ENCODE data around the gene TUBB1.

Gene TUBB1

DNA sequence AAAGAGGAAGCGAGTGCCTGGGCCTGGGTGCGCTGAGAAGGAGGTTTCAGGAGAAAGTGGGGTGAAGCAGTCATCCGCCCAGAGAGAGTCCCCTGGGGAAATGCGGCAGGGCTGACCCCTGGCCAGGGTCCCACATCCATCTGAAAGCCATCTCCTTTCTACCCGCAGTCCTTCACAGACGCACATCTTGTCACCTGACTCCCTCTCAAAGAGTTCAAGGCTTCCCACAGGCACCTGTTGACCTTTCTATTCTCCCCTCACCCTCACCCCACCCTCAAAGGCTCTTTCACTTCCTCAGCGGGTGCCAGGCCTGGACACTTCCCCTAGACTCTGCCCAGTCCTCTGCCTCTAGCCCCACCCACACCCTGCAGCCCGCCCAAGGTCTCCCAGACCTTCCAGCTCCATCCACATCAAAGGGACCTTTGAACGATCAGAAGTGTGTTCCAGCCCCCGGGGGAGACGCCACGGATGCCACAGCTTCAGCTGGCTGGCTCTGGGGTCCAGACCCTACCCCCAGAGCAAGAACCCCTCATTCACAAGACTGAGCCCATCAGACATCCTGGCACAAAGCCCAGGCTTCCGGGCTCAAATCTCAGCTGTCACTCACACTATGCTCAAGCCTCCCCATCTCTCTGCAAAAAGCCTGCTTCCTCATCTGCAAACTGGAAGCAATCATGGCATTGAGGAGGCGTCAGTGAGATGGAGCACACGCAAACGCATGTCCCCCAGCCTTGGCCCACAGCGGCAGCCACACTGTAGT, 14.3 kb upstream of the TUBB1 start:
- WGBS (ENCODE audit: extremely low coverage, insufficient coverage, low lambda C conversion rate) = no CpG with 5 or more reads among the region's 17 CpGs
- Histone ChIP-seq H3K18ac (ENCODE audit: low read length) (no peak overlapping the region), H3K4me3 (ENCODE audit: low read length) (no peak overlapping the region), H3K79me1 (ENCODE audit: low read length) (peaks cover 5% of the 10 kb centered on the region), H3K9ac (ENCODE audit: low read length) (no peak overlapping the region), H2BK5ac (ENCODE audit: low read length) (no peak overlapping the region), H3K23ac (ENCODE audit: low read length) (no peak overlapping the region), H2AK5ac (ENCODE audit: low read length) (no peak overlapping the region), H3K56ac (ENCODE audit: low read length) (no peak overlapping the region), H3K27ac (ENCODE audit: low read depth, low read length) (no peak overlapping the region), H3K36me3 (ENCODE audit: control insufficient read depth, insufficient read depth, low read length) (no peaks in the 10 kb centered on the region), H4K5ac (ENCODE audit: low read length) (no peak overlapping the region), H3K27me3 (ENCODE audit: insufficient read depth, low read length, poor library complexity) (no peaks in the 10 kb centered on the region), H2BK120ac (ENCODE audit: low read depth, low read length) (no peak overlapping the region), H3K79me2 (ENCODE audit: control insufficient read depth, insufficient read depth, low read length) (no peaks in the 10 kb centered on the region), H3K4ac (ENCODE audit: low read depth, low read length) (no peak overlapping the region), H4K8ac (ENCODE audit: low read depth, low read length) (no peak overlapping the region), H2BK15ac (replicated peaks; ENCODE audit: low read depth) (no peak overlapping the region), H3K4me2 (ENCODE audit: low read length) (no peak overlapping the region), H3K4me1 (ENCODE audit: control insufficient read depth, low read depth, low read length) (no peaks in the 10 kb centered on the region)
- no peak for DNase-seq

DNA sequence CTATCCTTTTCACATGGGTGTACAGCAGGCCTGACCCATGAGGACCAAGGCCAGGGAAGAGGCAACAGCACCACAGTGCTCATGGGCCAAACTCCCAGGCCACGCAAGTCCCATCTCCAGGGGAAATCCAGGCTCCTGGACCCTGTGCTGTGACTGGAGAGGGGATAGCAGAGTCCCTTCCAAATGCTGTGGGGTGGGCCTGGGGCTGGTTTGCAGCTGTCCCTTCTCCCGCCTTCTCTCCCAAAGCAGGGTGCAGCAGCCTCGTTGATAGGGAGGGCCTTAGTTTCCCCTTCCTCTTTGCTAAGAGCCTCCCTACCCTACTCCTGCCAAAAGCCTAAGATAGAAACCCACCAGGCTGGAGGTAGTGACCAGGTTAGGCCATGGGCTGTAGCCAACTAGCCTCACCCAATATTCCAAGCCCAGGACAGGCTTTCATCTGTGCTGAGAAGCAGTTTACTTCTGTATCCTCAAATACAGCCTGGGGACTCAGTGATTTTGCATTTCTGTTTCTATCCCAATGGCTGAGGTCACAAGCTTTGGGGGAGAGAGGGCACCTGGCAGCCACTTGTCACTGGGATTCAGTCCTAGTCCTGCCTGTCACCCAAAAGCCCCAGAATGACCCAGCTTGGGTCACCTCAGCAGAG, 13.6 kb upstream of the TUBB1 start:
- Histone ChIP-seq H3K18ac (ENCODE audit: low read length) (no peak overlapping the region), H2BK5ac (ENCODE audit: low read length) (no peak overlapping the region), H2AK5ac (ENCODE audit: low read length) (no peak overlapping the region), H4K8ac (ENCODE audit: low read depth, low read length) (no peak overlapping the region), H3K4ac (ENCODE audit: low read depth, low read length) (no peak overlapping the region), H3K4me3 (ENCODE audit: low read length) (no peak overlapping the region), H3K4me1 (ENCODE audit: control insufficient read depth, low read depth, low read length) (no peaks in the 10 kb centered on the region), H3K36me3 (ENCODE audit: control insufficient read depth, insufficient read depth, low read length) (no peaks in the 10 kb centered on the region), H3K79me1 (ENCODE audit: low read length) (peaks cover 5% of the 10 kb centered on the region), H3K9ac (ENCODE audit: low read length) (no peak overlapping the region), H2BK15ac (replicated peaks; ENCODE audit: low read depth) (no peak overlapping the region), H2BK120ac (ENCODE audit: low read depth, low read length) (no peak overlapping the region), H3K27me3 (ENCODE audit: insufficient read depth, low read length, poor library complexity) (no peaks in the 10 kb centered on the region), H3K56ac (ENCODE audit: low read length) (peak overlapping the region; percentile 43), H3K4me2 (ENCODE audit: low read length) (no peak overlapping the region), H3K23ac (ENCODE audit: low read length) (no peak overlapping the region), H3K27ac (ENCODE audit: low read depth, low read length) (no peak overlapping the region), H4K5ac (ENCODE audit: low read length) (no peak overlapping the region), H3K79me2 (ENCODE audit: control insufficient read depth, insufficient read depth, low read length) (no peaks in the 10 kb centered on the region)
- DNase-seq = no peak
- WGBS (ENCODE audit: extremely low coverage, insufficient coverage, low lambda C conversion rate) = no CpG with 5 or more reads among the region's 3 CpGs

DNA sequence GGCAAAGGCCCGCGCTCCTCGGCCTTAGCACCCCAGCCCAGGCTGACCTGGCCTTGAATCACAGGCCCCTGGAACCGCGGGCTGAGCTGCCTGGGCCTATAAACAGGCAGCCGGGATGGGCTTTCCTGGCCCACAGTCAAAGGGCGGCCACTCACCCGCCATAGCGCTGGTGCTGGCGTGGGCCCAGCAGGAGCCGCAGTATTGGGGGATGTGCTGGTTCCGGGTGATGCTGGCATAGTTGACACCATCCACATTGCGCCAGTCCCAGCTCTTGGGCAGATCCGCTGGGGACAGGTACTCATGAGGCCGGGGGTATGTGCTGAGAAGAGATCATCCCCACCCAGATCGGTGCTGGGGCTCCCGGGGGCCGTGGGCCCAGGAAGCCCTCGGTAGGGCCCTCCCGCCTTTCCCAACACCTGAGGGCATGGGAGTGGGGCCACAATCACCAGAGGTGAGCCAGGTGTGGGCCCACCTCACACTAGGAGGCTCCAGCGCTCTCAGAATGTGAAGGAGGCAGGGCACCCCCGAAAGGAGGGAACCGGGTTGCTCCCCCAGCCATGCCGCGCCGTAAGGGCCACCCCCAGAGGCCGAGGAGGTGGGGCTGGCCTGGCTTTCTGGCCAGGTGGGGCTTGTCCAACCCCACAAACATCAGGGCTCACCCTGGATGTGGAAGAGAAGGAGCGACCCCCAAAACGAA, 12.9 kb upstream of the TUBB1 start:
- DNase-seq = no peak
- H3K79me2 ChIP-seq (ENCODE audit: control insufficient read depth, insufficient read depth, low read length) = no peaks in the 10 kb centered on the region
- peak overlapping the region; percentile 61 for H3K4me2 ChIP-seq (ENCODE audit: low read length)
- H2BK15ac ChIP-seq (replicated peaks; ENCODE audit: low read depth) = no peak overlapping the region
- H3K27ac ChIP-seq (ENCODE audit: low read depth, low read length) = no peak overlapping the region
- H3K9ac ChIP-seq (ENCODE audit: low read length) = peak overlapping the region; percentile 84
- H3K27me3 ChIP-seq (ENCODE audit: insufficient read depth, low read length, poor library complexity) = no peaks in the 10 kb centered on the region
- peaks cover 3% of the 10 kb centered on the region for H3K4me1 ChIP-seq (ENCODE audit: control insufficient read depth, low read depth, low read length)
- no peak overlapping the region for H2BK5ac ChIP-seq (ENCODE audit: low read length)
- H4K8ac ChIP-seq (ENCODE audit: low read depth, low read length) = peak overlapping the region; percentile 43
- no CpG with 5 or more reads among the region's 29 CpGs for WGBS (ENCODE audit: extremely low coverage, insufficient coverage, low lambda C conversion rate)
- peak overlapping the region; percentile 28 for H3K4ac ChIP-seq (ENCODE audit: low read depth, low read length)
- peak overlapping the region; percentile 66 for H3K23ac ChIP-seq (ENCODE audit: low read length)
- peak overlapping the region; percentile 42 for H3K4me3 ChIP-seq (ENCODE audit: low read length)
- H3K18ac ChIP-seq (ENCODE audit: low read length) = peak overlapping the region; percentile 63
- H2AK5ac ChIP-seq (ENCODE audit: low read length) = no peak overlapping the region
- no peaks in the 10 kb centered on the region for H3K36me3 ChIP-seq (ENCODE audit: control insufficient read depth, insufficient read depth, low read length)
- no peak overlapping the region for H2BK120ac ChIP-seq (ENCODE audit: low read depth, low read length)
- H3K79me1 ChIP-seq (ENCODE audit: low read length) = peaks cover 5% of the 10 kb centered on the region
- no peak overlapping the region for H4K5ac ChIP-seq (ENCODE audit: low read length)
- H3K56ac ChIP-seq (ENCODE audit: low read length) = peak overlapping the region; percentile 92

DNA sequence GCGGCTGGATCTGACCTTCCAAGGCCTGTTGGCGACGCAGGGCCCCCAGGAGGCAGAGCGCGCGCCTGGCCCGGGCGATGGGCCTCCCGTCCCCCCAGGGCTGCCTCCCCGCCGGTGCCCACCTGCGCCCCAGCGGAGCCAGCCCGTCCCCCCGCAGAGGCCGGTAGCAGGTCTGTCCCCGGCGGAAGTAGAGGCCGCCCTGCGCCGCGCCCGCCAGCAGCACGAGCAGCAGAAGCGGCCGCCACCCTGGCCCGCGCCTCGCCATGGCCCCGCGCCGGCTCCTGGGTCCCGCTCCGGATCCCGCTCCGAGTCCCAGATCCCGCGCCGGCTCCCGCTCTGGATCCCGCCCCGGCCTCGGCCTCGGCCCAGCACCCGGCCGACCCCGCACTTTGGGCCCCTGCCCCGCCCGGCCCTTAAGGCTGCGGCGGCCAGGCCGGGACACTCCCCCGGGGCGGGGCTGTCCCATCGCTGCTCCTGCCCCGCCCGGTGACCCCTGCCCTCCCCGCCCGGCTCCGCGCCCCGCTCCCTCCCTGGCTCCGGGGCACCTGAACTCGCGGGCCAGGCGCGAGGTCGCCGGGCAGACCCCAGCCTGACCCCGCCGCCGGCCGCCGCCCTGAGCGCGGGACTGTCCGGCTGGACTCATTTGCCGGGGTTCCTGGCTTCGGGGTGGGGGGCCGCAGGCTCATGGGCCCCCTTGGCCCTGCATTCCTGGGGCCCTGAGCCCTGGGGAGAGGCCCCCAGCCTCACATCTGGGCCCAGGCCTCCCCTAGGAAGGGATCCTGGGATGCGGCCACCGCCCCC, 12.2 kb upstream of the TUBB1 start, which contains the start of gene CTSZ:
TSS of gene CTSZ (minus strand) at position 391 of the 801 bp plus-strand sequence. CDS start at position 265, 126 bp downstream.
- peak within 1 kb of the TSS; percentile 63 for H3K18ac ChIP-seq (ENCODE audit: low read length)
- no CpG with 5 or more reads among the region's 82 CpGs for WGBS (ENCODE audit: extremely low coverage, insufficient coverage, low lambda C conversion rate)
- H4K5ac ChIP-seq (ENCODE audit: low read length) = no peak within 1 kb of the TSS
- H3K9ac ChIP-seq (ENCODE audit: low read length) = peak within 1 kb of the TSS; percentile 84
- H2AK5ac ChIP-seq (ENCODE audit: low read length) = no peak within 1 kb of the TSS
- H3K27ac ChIP-seq (ENCODE audit: low read depth, low read length) = no peak within 1 kb of the TSS
- peak within 1 kb of the TSS; percentile 42 for H3K4me3 ChIP-seq (ENCODE audit: low read length)
- H3K27me3 ChIP-seq (ENCODE audit: insufficient read depth, low read length, poor library complexity) = no peaks in the 10 kb centered on the region
- peak within 1 kb of the TSS; percentile 43 for H4K8ac ChIP-seq (ENCODE audit: low read depth, low read length)
- H3K36me3 ChIP-seq (ENCODE audit: control insufficient read depth, insufficient read depth, low read length) = no peaks in the 10 kb centered on the region
- no peak within 1 kb of the TSS for H2BK120ac ChIP-seq (ENCODE audit: low read depth, low read length)
- peak within 1 kb of the TSS; percentile 92 for H3K56ac ChIP-seq (ENCODE audit: low read length)
- H3K4me2 ChIP-seq (ENCODE audit: low read length) = peak within 1 kb of the TSS; percentile 61
- peak within 1 kb of the TSS; percentile 66 for H3K23ac ChIP-seq (ENCODE audit: low read length)
- H3K79me1 ChIP-seq (ENCODE audit: low read length) = peaks cover 5% of the 10 kb centered on the region
- no peaks in the 10 kb centered on the region for H3K79me2 ChIP-seq (ENCODE audit: control insufficient read depth, insufficient read depth, low read length)
- peak; percentile 68 for DNase-seq
- H3K4ac ChIP-seq (ENCODE audit: low read depth, low read length) = peak within 1 kb of the TSS; percentile 39
- H3K4me1 ChIP-seq (ENCODE audit: control insufficient read depth, low read depth, low read length) = peaks cover 3% of the 10 kb centered on the region
- H2BK5ac ChIP-seq (ENCODE audit: low read length) = no peak within 1 kb of the TSS
- no peak within 1 kb of the TSS for H2BK15ac ChIP-seq (replicated peaks; ENCODE audit: low read depth)

DNA sequence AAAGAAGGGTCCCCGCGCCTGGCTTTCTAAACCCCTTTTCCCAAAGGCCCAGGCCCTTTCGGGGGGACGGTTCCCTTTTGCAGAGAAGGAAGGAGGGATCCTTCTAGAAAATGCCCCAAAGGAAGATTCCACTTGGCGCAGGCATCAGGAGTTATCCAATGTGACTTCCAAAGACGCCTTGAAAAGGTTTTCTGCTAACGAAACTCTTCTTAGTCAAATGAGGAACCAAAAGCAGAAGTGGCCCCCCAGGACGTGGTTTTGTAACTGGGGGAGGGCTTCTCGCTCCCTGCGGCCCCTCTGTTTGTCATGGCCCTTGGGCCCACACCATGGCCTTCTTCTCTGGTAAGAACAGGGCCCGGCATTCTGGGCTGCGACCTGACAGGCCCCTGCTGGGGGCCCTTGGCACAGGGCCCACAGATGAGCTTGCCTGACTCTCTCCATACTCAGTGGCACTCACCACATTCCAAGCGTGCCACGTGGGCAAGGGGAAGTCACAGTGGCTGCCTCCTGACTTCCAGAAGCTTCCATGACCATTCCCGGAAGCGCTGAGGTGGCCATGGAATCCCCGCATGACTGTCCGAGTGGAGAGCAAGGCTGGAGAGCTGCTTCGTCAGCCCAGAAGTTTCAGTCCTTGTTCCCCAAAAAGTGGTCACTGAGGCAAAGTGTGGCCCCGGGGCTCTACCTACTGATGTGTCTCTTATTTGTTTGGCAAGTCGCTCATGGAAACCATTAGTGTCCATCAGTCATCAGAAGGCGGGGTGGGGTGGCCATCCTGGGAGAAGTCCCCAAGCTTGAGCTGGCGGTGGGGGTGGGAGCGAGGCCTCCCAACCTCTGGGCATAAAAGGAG, 11.3 kb upstream of the TUBB1 start:
- Histone ChIP-seq H2BK15ac (replicated peaks; ENCODE audit: low read depth) (no peak overlapping the region), H3K56ac (ENCODE audit: low read length) (peak overlapping the region; percentile 80), H3K9ac (ENCODE audit: low read length) (peak overlapping the region; percentile 64), H3K23ac (ENCODE audit: low read length) (no peak overlapping the region), H4K8ac (ENCODE audit: low read depth, low read length) (no peak overlapping the region), H3K4me1 (ENCODE audit: control insufficient read depth, low read depth, low read length) (peaks cover 3% of the 10 kb centered on the region), H3K18ac (ENCODE audit: low read length) (peak overlapping the region; percentile 54), H4K5ac (ENCODE audit: low read length) (no peak overlapping the region), H3K4me3 (ENCODE audit: low read length) (no peak overlapping the region), H3K4me2 (ENCODE audit: low read length) (peak overlapping the region; percentile 29), H3K27ac (ENCODE audit: low read depth, low read length) (no peak overlapping the region), H2AK5ac (ENCODE audit: low read length) (no peak overlapping the region), H2BK5ac (ENCODE audit: low read length) (no peak overlapping the region), H2BK120ac (ENCODE audit: low read depth, low read length) (no peak overlapping the region), H3K36me3 (ENCODE audit: control insufficient read depth, insufficient read depth, low read length) (no peaks in the 10 kb centered on the region), H3K79me1 (ENCODE audit: low read length) (peaks cover 5% of the 10 kb centered on the region), H3K4ac (ENCODE audit: low read depth, low read length) (peak overlapping the region; percentile 39), H3K79me2 (ENCODE audit: control insufficient read depth, insufficient read depth, low read length) (no peaks in the 10 kb centered on the region), H3K27me3 (ENCODE audit: insufficient read depth, low read length, poor library complexity) (no peaks in the 10 kb centered on the region)
- WGBS (ENCODE audit: extremely low coverage, insufficient coverage, low lambda C conversion rate) = no CpG with 5 or more reads among the region's 24 CpGs
- DNase-seq = no peak
